Type B pancreatic cell (in vitro differentiated cells): ENCODE measurements around the gene HAPLN2. TPM values are rescaled to one million over a fixed set of nuclear protein-coding genes. Genes with fewer than 3 reads are reported as not detected.

Experiments
- DNase-seq: peaks from one replicate; pipeline ENCODE4 v3.0.0; 2021; ENCODE audit warnings: mixed read lengths; ENCODE audit not compliant: unreplicated experiment; ENCODE audit errors: extremely low spot score
- H3K27ac Mint-ChIP-seq: 2 replicates; pipeline ENCODE4 v1.8.0; 2021; ENCODE audit warnings: mild to moderate bottlenecking, mixed read lengths
- H3K27me3 Mint-ChIP-seq: 2 replicates; pipeline ENCODE4 v1.8.0; 2021; ENCODE audit warnings: mixed read lengths
- H3K36me3 Mint-ChIP-seq: 2 replicates; pipeline ENCODE4 v1.8.0; 2021; ENCODE audit warnings: mixed read lengths
- H3K4me1 Mint-ChIP-seq: one replicate; pipeline ENCODE4 v1.8.0; 2021; ENCODE audit warnings: mixed read lengths; ENCODE audit not compliant: unreplicated experiment
- H3K4me3 Mint-ChIP-seq: 2 replicates; pipeline ENCODE4 v1.8.0; 2021; ENCODE audit warnings: mild to moderate bottlenecking, mixed read lengths
- H3K9me3 Mint-ChIP-seq: 2 replicates; pipeline ENCODE4 v1.8.0; 2021; ENCODE audit warnings: mixed read lengths
- total RNA-seq: library from RNA; stranded (reverse); gene quantifications from 2 replicates; pipeline ENCODE4 v1.2.1, GENCODE V29; 2021; ENCODE audit warnings: low replicate concordance
- TF ChIP-seq, protein P1 (sequence below): fragments of 200-600 bp; sonication (generic); conservative IDR thresholded peaks from 2 replicates; pipeline ENCODE4 v1.5.0; 2021; ENCODE audit warnings: antibody characterized with exemption, mild to moderate bottlenecking

Gene HAPLN2
- total RNA-seq, 1 donor from 2014 or later, result not detected

DNA sequence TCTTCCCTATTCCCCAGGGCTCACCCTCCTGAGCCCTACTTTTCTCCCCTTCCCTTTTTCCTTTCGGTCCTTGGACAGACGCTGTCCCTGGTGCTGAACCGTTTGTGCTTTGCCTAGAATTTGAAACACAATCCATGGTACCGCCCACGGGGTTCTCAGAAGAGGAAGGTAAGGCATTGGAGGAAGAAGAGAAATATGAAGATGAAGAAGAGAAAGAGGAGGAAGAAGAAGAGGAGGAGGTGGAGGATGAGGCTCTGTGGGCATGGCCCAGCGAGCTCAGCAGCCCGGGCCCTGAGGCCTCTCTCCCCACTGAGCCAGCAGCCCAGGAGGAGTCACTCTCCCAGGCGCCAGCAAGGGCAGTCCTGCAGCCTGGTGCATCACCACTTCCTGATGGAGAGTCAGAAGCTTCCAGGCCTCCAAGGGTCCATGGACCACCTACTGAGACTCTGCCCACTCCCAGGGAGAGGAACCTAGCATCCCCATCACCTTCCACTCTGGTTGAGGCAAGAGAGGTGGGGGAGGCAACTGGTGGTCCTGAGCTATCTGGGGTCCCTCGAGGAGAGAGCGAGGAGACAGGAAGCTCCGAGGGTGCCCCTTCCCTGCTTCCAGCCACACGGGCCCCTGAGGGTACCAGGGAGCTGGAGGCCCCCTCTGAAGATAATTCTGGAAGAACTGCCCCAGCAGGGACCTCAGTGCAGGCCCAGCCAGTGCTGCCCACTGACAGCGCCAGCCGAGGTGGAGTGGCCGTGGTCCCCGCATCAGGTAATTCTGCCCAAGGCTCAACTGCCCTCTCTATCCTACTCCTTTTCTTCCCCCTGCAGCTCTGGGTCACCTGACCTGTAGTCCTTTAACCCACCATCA lies 33.1 kb downstream of the HAPLN2 start:
- DNase-seq, result no peak
- Mint-ChIP-seq H3K9me3 (peaks cover 5% of the 10 kb centered on the region), H3K4me3 (no peak overlapping the region), H3K27ac (no peak overlapping the region), H3K4me1 (peaks cover 6% of the 10 kb centered on the region), H3K36me3 (no peaks in the 10 kb centered on the region), H3K27me3 (peaks cover 95% of the 10 kb centered on the region)
- TF ChIP-seq, protein P1, sequence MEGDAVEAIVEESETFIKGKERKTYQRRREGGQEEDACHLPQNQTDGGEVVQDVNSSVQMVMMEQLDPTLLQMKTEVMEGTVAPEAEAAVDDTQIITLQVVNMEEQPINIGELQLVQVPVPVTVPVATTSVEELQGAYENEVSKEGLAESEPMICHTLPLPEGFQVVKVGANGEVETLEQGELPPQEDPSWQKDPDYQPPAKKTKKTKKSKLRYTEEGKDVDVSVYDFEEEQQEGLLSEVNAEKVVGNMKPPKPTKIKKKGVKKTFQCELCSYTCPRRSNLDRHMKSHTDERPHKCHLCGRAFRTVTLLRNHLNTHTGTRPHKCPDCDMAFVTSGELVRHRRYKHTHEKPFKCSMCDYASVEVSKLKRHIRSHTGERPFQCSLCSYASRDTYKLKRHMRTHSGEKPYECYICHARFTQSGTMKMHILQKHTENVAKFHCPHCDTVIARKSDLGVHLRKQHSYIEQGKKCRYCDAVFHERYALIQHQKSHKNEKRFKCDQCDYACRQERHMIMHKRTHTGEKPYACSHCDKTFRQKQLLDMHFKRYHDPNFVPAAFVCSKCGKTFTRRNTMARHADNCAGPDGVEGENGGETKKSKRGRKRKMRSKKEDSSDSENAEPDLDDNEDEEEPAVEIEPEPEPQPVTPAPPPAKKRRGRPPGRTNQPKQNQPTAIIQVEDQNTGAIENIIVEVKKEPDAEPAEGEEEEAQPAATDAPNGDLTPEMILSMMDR, result no peak

DNA sequence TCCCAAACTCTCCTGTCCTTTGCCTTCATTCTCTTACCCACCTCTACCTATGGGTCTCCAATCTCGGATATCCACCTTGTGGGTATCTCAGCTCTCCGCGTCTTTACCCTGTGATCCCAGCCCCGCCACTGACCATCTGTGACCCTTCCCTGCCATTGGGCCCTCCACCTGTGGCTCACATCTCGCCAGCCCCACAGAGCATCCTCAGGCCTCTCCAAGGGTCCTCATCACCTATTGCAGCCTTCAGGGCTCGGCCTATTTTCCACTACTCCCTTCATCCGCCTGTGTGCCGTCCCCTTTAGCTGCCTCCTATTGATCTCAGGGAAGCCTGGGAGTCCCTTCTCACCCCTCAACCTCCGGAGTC lies 33.8 kb downstream of the HAPLN2 start:
- peaks cover 8% of the 10 kb centered on the region for H3K4me1 Mint-ChIP-seq
- H3K27ac Mint-ChIP-seq, result no peak overlapping the region
- DNase-seq, result no peak
- no peaks in the 10 kb centered on the region for H3K36me3 Mint-ChIP-seq
- TF ChIP-seq, protein P1, result no peak
- H3K9me3 Mint-ChIP-seq, result peaks cover 5% of the 10 kb centered on the region
- H3K4me3 Mint-ChIP-seq, result no peak overlapping the region
- peaks cover 95% of the 10 kb centered on the region for H3K27me3 Mint-ChIP-seq

- H3K27ac Mint-ChIP-seq, result no peak overlapping the region
- no peak for DNase-seq
- H3K4me1 Mint-ChIP-seq, result peaks cover 13% of the 10 kb centered on the region
- H3K4me3 Mint-ChIP-seq, result no peak overlapping the region
- H3K9me3 Mint-ChIP-seq, result peaks cover 5% of the 10 kb centered on the region
- TF ChIP-seq, protein P1, result no peak
- peaks cover 92% of the 10 kb centered on the region for H3K27me3 Mint-ChIP-seq
- H3K36me3 Mint-ChIP-seq, result no peaks in the 10 kb centered on the region
Measured at GRCh38 chr1:156654700-156655099, 35.5 kb downstream of the HAPLN2 start.

DNA sequence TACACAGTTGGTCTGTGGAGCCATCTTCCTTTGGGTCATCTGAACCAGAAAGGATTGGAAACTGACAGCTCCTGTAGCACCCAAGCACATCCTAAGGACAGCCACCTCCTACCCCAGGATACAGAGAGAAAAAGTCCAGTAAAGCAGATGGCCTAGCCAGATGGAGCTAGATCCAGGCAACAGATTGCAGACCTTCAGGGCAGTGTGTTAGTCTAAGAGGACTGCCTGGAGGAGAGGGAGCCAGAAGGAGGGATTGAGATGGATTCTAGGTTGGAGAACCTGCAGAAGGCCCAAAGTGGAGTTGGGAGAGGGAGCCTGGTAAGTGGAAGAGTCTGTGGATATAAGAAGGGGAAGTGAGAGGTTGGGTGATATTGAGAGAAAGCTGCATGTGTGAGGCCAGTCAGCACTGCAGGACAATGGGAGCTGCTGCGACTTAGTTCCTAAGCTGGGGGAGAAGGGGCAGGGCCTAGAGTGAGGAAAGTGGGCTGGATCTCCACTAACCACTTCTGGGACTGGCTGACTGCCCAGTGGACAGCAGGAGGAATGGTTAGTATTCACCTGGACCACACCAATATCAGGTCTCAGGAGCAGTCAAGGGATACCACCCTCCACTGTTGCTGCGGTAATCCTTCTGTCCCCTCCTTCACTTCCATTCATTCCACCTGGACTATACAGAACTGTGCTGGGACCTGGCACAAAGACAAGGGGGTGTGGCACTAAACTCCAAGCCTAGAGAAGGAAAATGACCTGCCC lies 36.1 kb downstream of the HAPLN2 start:
- Mint-ChIP-seq H3K36me3 (no peaks in the 10 kb centered on the region), H3K27ac (no peak overlapping the region), H3K4me3 (no peak overlapping the region), H3K27me3 (peaks cover 90% of the 10 kb centered on the region), H3K4me1 (peaks cover 18% of the 10 kb centered on the region), H3K9me3 (peaks cover 5% of the 10 kb centered on the region)
- TF ChIP-seq, protein P1, result no peak
- no peak for DNase-seq

DNA sequence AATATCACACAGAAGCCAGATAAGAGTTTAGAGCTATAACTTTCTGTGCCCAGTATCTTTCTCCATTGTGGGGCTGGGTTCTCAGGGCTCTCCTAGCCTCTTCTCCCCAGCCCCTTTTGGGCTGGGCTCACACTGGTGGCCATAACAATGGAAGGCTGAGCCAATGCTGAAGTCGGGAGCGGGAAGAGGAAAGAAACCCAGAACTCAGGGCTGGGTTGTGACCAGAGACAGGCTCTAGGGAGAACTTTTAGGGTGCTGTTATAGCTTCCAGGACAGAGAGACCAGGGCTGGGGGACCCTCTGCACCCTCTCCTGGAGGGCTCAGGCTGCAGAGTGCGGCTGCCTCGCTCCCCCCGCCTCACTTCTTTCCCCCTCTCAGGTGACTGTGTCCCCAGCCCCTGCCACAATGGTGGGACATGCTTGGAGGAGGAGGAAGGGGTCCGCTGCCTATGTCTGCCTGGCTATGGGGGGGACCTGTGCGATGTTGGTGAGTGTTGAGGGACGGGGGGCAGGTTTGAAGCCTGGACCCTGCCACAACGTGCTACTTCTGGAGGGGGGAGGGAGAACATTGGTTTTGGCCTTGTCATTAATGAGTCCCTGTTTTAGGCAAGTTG lies 36.8 kb downstream of the HAPLN2 start:
- TF ChIP-seq, protein P1, result no peak
- Mint-ChIP-seq H3K27ac (no peak overlapping the region), H3K36me3 (no peaks in the 10 kb centered on the region), H3K4me1 (peaks cover 25% of the 10 kb centered on the region), H3K4me3 (no peak overlapping the region), H3K27me3 (peaks cover 85% of the 10 kb centered on the region), H3K9me3 (peaks cover 5% of the 10 kb centered on the region)
- DNase-seq, result no peak
